Endothelial cell of hepatic sinusoid (primary cell): ENCODE results near the gene GABRR3.

Source experiments
- in situ Hi-C: cut with HindIII; loops from 2 replicates; pipeline ENCODE4 v1.10.0; 2017; ENCODE audit warnings: low sequenced_read_pairs

The GABRR3 gene

DNA sequence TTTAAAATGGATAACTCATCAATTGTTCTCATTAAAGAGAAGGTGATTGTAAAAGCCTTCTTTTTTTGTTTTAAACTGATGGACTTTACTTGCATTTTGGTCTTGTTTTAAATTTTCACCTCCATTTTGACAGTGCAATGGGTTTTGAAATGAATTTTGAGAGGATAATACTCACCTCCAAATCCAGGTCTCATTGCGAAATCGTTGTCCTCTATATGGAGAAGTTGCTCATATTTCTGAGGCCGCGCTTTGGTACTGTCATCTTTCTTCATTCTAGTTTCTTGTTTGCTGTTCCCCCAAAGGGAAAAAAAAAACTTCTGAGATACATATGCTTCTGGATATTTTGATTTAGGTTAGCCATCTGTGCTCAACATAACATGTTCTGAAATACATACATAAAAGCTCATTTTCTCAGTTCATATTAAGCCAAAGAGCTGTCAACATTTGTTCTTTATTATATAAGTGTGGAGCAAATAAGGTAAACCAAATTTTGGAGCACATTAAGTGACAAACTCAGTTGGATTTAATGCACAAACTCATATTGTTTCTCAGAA is 9.6 kb downstream of the GABRR3 start:
- in situ Hi-C loops = loop anchor here (25.0 kb wide), 1 partner anchor 537 kb away; no protein-coding TSS in a partner anchor

DNA sequence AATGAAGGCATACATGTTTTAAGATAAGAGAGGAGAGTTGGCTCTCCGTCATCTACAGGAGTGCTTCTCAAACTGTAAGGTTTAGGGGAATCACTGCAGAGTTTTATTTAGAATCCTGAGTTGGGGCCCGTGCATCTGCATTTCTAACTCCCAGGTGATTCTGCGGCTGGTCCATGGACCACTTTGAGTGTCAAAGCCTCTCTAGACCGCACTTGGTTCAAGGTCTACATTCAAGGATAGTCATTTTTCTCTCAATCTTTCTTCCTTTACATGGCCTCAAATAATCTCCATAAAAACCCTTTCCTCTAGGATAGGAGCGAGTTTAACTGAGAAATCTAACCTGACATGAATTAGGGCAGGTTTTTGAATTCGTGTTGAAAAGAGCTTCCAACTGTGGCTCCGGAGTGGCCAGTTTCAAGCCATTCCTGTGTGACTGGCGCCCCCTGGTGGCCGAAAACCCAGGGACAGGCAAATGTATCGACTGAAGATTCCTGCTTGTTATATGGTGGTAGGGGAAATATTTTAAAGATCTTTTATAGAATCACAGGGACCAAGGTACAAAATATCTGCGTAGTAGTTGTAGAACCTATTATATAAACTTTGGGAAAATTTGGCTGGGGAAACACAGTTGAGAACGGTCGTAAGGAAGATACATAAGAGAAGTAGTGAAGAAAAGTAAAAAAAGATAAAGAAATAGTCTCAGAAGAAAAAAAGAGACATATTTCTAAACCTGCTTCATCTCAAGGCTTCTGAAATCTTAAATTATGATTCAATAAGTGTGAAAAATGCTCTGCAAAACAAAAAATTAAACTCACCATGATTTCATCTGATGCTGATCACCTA is 11.9 kb downstream of the GABRR3 start:
- in situ Hi-C loops = loop anchor here (5.0 to 25.0 kb wide), 2 partner anchors 96 to 211 kb away; partner anchors contain the start of gene CRYBG3

DNA sequence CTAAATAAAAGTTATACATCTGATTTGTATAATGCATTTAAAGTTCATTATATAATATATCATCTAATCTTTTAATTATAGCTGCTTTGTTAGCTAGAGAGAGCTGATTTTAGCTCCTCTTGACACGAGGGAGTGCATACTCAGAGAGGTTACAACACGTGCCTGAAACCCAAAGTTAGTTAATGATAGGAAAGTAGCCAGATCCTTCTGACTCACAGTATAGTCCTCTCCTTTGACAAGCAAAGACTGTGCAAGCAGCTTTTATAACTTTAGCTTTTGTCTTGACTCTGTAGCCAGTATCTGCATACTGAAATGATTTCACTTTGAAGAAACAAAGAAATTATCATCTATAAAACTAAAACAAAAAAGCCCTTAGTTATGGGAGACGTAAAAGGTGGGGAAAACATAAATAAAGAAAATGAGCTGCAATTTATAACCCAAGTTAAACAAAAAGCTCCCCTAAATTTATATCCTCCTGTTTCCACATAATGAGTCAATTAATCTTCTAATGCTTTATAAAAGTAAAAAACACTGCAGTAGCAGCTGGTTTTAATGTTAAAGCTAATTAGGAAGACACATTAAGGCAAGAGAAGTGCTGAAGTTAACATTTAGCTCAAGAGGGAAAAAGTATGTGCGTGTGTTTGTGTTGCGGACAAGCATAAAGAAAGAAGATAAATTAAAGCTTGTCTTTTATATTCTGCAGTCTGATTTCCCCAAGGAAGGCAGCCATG is 13.1 kb downstream of the GABRR3 start:
- in situ Hi-C loops = loop anchor here (5.0 to 25.0 kb wide), 2 partner anchors 95 to 210 kb away; partner anchors contain the start of gene CRYBG3

DNA sequence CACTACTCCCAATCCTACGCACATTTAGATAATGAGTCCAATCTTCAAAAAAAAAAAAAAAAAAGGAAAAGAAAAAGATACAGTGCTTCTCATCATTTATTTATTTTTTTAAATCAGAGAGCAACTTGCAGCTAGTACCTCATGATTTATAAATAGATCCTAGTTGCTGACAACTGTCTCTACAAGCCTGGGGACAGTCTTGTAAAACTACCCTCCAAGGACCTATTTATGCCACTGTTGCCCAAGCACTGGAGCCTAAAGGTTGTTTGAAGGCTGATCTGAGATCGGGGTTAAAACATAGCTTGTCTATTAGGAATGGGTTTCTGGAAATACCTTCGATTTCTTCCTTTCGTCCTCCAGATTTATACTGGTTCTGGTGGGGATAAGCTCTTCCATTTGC is 14.7 kb downstream of the GABRR3 start:
- in situ Hi-C loops = loop anchor here (5.0 to 25.0 kb wide), 2 partner anchors 93 to 208 kb away; partner anchors contain the start of gene CRYBG3

DNA sequence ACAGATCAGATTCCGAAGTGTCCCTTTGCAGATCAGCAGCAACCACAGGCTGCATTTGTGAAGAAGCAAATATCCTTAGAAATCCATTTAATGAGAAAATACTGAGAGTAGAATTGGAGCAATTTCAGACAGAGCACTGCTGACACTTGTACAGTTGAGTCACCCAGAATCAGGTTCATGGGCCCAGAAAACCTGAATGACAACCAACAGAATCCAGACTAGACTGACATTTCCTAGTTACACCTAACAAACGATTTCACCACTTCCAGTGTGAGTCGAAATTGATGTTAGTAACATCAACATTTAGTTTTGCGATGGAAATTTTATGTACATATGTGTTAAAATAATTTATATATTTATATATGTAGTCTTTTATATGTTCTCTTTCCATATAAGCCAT is 16.8 kb downstream of the GABRR3 start:
- in situ Hi-C loops = loop anchor here (25.0 kb wide), 1 partner anchor 206 kb away; the partner anchor contains the start of gene CRYBG3

DNA sequence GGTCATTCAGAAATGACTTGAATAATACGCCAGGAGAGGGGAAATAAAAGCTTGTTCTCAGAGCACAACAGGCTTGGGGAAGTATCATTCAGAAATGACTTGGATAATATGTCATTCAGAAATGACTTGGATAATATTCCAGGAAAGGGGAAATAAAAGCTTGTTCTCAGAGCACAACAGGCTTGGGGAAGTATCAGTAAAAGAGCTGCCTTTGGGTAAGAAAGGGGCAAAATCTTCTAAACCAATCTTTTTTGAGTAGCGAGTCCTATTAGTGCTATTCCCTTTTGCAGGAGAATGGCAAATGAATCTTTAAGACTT is 20.9 kb downstream of the GABRR3 start:
- in situ Hi-C loops = loop anchor here (25.0 kb wide), 1 partner anchor 202 kb away; the partner anchor contains the start of gene CRYBG3

DNA sequence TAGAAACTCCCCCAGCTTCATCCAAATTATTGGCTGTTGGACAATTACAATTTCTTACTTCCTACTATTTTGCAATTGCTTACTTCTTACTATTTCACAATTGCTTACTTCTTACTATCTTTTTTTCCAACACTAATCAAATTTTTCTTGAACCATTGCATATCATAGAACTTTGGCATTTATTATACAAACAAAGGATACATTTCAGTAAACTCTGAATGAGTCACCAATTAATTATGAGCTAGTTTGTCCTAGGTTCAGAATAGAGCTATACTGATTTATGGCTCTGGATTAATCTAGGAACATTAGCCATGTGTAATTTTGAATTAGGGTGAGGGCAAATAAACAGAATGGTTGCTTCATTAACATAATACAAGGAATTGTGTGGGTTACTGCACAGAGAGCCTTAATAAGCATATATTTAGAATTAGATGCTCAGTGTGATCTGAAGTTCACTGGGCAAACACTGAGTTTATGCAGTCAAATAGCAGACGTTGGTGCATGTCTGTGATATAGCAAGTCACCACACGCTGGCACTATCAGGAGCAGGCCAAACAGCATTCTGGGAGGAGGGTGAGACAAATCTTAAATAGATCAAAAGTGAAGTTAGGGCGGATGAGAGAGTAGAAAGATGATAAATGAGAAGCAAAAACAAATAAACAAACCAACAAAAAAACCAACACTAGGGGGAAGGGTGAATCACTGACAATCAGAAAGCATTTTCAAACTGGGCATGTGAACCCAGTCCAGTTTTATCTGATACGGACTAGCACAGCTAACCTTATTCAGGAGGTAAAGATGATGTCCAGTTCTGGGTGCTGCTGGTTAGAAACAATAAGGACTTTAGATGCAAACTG is 21.5 kb downstream of the GABRR3 start:
- in situ Hi-C loops = loop anchor here (25.0 kb wide), 1 partner anchor 201 kb away; the partner anchor contains the start of gene CRYBG3

DNA sequence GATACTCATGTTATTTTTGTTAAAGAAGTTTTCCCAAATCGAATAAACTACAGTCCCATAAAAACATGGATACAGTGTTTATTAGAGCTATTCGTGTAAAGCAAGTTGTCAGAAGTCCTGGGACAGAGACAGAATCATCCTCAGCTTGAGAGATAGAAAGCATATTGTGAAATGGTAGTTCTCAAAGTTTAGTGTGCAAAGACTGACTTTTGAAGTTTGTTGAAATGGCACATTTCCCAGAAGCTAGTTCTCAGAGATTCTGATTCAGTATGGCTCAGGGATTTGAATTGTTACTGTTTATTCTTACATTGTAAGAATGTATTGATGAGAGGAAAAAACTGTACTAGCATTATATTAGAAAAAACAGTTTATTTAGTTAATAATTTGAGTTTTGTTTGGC is 22.1 kb downstream of the GABRR3 start:
- in situ Hi-C loops = loop anchor here (25.0 kb wide), 1 partner anchor 201 kb away; the partner anchor contains the start of gene CRYBG3

DNA sequence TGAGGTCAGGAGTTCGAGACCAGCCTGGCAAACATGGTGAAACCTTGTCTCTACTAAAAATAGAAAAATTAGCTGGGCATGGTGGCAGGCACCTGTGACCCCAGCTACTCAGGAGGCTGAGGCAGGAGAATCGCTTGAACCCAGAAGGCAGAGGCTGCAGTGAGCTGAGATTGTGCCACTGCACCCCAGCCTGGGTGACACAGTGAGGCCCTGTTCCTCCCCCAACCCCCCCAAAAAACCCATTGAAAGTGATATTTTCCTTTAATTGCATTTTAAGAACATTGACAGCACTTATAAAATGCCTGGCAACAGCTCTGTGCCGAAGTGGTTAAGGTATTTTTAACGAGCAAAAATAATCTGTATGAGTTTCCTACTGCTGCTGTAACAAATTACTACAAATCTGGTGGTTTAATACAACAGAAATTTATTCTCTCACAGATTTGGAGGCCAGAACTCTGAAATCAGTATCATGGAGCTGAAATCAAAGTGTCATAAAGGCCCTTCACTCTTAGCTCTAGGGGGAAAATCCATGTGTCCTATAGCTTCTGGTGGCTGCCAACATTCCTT is 24.1 kb downstream of the GABRR3 start:
- in situ Hi-C loops = loop anchor here (25.0 kb wide), 1 partner anchor 199 kb away; the partner anchor contains the start of gene CRYBG3

DNA sequence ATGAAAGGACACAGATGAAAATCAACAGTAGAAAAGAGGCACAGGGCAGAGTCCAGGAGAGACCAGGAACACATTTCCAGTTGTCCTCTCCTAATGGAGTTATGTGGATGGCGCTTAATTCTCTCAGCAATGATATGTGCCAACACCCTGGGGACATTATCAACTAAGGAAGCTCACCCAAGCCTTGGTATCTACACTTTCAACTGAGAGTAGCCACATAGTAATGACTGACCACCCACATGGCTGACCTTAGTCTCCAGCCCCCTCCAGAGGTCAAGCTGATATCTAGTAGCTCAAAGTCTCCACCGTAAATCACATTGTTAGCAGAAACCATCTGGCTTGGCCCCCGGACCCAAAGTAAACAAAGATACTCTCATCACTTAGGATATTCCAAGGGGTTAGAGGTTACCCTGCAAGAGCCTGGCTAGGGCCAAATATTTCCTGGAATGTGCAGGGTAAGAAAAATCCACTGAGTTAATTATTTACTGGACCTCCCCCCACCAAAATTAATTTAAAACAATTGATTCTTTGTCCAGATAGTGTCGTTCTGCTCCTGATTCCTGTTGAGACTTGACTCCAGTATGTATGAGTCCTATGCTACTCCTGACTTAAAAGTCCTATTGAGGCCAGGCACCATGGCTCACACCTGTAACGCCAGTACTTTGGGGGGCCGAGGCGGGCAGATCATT is 24.8 kb downstream of the GABRR3 start:
- in situ Hi-C loops = loop anchor here (25.0 kb wide), 1 partner anchor 198 kb away; the partner anchor contains the start of gene CRYBG3

DNA sequence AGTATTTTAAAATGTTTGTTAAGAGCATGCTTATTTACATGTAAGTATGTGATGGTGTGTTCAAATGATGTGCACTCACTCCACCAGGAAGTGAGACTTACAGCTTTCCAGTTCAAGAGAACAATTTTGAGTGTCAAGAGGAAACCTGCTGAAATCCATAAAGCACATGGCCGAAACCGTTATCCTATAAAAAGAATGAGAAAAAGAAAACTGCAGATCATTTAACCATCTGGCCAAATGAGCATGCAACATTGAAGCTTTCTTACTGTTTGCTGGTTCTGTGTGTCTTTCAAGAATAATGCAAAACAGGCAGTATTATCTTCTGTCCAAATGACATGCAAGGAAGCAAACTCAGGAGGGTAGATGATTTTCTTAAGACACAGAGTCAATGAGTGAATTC is 26.3 kb downstream of the GABRR3 start:
- in situ Hi-C loops = loop anchor here (25.0 kb wide), 1 partner anchor 197 kb away; the partner anchor contains the start of gene CRYBG3

DNA sequence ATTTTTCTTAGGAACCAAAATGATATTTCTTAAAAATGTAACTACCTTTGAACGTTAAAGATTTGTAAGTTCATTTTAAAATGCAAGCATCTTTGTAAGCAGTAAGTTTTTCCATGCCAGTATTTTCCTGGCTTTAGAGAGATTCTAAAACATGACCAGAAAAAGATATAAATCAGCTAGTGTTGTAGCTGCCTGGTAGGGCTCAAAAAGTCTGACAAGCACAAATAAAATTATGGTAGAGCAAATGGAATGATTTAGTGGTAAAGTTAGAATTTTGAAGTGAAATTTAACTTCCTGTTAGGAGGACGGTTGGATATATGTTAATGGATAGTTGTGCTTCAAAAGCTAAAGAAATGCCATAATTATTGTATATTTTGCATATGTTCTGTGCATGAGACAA is 29.7 kb downstream of the GABRR3 start:
- in situ Hi-C loops = loop anchor here (25.0 kb wide), 1 partner anchor 193 kb away; the partner anchor contains the start of gene CRYBG3

DNA sequence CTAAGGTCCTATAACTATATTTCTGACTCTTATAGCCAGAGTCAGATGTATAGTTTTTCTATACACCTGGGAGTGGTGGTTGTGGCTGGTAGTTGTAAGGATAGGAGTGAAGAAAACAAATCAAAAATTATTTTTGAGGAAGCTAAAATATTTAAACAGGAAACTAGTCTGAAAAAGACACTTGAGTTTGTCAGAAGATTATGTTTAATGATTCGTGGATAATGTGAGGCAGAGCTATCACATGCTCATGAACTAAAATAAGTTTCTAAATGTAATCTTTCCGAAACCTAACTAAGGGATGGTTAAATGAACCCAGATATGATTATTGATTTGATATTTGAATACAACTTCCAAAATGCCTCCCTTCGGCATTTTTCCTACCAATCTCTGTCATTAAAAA is 30.4 kb downstream of the GABRR3 start:
- in situ Hi-C loops = loop anchor here (25.0 kb wide), 1 partner anchor 192 kb away; the partner anchor contains the start of gene CRYBG3

DNA sequence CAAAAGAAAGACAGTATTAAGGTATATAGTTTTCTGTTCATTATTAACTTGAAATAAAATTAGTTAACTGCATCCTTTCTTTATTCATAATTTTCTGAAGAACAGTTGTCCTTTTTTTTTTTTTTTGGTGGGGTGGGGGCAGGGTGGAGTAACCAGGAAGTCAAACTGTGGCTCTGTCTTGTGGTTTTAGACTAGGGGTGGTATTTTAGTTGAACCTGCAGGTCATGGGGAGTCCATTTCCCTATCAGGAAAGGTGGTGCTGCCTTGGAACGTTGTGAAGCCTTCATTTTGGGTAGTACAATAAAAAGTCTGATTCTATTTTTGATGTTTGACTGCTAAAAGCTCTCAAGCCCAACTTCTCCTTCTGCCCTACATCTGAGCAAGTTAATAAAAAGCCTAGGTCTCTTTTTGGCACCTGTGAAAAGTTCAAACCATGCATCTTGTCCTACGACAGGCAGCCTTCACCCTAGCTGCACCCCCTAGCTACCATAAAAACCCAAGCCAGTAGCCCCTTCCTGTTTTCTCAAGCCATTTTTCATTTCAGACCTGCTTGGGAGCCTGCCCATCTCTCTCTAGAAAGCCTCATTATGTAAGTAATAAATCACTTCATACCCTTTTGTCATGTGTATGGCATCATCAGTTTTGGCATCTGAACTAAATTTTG is 31.7 kb downstream of the GABRR3 start:
- in situ Hi-C loops = loop anchor here (25.0 kb wide), 1 partner anchor 191 kb away; the partner anchor contains the start of gene CRYBG3

DNA sequence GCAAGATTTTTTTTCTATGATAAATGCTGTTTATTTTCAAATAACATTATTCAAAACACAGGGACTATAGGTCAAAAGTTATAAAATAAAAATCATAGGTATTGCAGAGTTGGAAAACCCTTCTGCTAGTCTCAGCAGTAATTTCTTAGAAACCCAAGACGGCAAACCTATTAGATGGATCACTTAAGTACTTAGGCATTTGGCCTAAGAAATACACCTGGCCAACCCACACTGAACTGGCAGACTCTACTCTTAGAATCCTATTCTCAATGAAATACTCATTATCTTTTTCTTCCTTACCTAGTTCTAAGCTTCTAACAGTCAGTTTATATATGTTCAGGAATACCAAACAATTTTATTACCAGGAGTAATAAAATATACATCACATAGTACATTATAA is 32.4 kb downstream of the GABRR3 start:
- in situ Hi-C loops = loop anchor here (25.0 kb wide), 1 partner anchor 190 kb away; the partner anchor contains the start of gene CRYBG3

DNA sequence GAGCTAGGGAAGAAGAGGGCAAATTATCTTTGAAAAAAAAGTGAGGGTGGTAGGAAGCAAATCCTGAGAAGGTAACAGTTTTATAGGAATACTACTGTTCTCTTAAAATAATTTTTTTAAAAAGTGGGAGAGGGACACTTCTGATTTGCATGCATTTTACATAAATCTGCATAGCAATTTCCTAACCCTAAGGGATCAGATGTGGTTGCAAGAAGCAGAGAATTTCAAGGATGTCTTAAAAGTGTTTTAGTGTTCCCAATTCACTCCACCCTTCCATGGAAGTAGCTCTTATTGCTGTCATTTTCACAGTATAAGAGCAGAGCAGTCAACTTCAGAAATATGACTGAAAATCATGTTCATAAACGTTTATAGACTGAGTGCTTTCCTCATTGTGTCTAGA is 35.1 kb downstream of the GABRR3 start:
- in situ Hi-C loops = loop anchor here (25.0 kb wide), 1 partner anchor 188 kb away; the partner anchor contains the start of gene CRYBG3

DNA sequence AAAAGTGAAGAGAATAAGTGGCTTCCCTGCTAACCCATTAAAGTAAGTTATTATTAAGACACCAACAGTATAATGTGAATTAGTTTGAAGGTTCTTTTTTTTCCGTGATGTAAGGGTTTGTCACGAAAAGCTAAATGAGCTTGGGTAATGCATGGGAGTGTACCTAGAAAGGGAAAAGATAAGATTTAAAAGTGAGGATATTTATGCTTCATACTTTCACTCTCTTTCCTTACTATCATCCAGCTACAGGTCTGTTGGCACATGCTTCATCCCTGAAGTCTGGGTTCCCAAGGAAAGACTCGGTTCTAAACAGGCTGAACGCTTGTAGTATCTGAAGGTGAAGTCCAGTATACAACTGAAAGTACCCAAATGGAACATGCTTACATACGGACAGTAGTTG is 36.0 kb downstream of the GABRR3 start:
- in situ Hi-C loops = no loop called here

DNA sequence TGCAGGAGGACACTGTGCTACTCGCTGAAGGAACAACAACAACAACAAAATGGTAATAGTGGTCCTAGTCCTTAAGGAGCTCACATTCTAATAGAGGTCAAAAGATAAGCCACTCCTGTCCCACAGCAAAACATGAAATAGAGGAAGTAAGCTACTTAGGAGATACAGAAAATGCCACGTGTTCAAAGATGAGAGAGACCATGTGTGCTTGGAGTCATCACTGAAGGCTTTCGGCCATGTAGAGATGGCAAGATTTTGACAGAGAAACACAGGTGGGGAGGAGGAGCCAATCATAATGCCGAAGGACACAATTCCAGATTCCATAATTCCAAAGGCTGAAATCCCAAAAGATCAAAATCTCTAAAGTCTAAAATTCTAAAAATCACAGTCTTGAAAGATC is 38.1 kb downstream of the GABRR3 start:
- in situ Hi-C loops = no loop called here
